ENCODE data around the gene SEL1L. TPM values are rescaled to one million over a fixed set of nuclear protein-coding genes. Genes with fewer than 3 reads are reported as not detected.

Gene SEL1L
- total and polyA plus RNA-seq, 2 of the 13 experiments (the other 11 are each of a cell fraction or from before 2014, with no cell fraction given), result 15.3 to 61.0 TPM

GRCh38 chr14:81509838-81510452 lies 23.7 kb downstream of the SEL1L start:
- H3K4me3 ChIP-seq (replicated peaks in 1 of 3; ENCODE audit: insufficient read depth in 1 of 3, low read depth in 2 of 3, low read length in 3 of 3), result no peak overlapping the region
- H3K9me3 ChIP-seq (ENCODE audit: low read length), result no peaks in the 10 kb centered on the region
- WGBS (ENCODE audit: low lambda C conversion rate), result 87% methylated on average over 6 of the region's 6 CpGs
- TF ChIP-seq TSC22D2 (CRISPR knock-in tag; IDR thresholded peaks at IDR 0.05; ENCODE audit: borderline replicate concordance) (no peak), CCDC6 (CRISPR knock-in tag; IDR thresholded peaks at IDR 0.05) (no peak), MYPOP (CRISPR knock-in tag; IDR thresholded peaks at IDR 0.05) (no peak), MXD1 (CRISPR knock-in tag; IDR thresholded peaks at IDR 0.05) (no peak), CC2D1A (CRISPR knock-in tag; IDR thresholded peaks at IDR 0.05) (no peak), ZBTB43 (CRISPR knock-in tag; conservative IDR thresholded peaks at IDR 0.05) (no peak), ELF4 (CRISPR knock-in tag; IDR thresholded peaks at IDR 0.05; ENCODE audit: borderline replicate concordance) (no peak), TRIM22 (IDR thresholded peaks at IDR 0.05) (no peak), ZNF678 (CRISPR knock-in tag; IDR thresholded peaks at IDR 0.05) (no peak), ZNF382 (CRISPR knock-in tag; IDR thresholded peaks at IDR 0.05; ENCODE audit: borderline replicate concordance) (no peak), ZMYM4 (CRISPR knock-in tag; IDR thresholded peaks at IDR 0.05) (no peak), ZNF703 (CRISPR knock-in tag; IDR thresholded peaks at IDR 0.05; ENCODE audit: borderline replicate concordance) (no peak), ATF1 (CRISPR knock-in tag; IDR thresholded peaks at IDR 0.05) (no peak)
- ChIA-PET CTCF (ENCODE audit: low intra/inter-chr PET ratio, low total read pairs) (no interaction called here), POLR2A (interaction anchor here (1.6 kb wide), 1 partner anchor 24 kb away, joined by 4 read pairs; the partner anchor contains the start of gene SEL1L)
- peaks cover 28% of the 10 kb centered on the region for H3K4me1 ChIP-seq (ENCODE audit: insufficient read depth, low read length)
- FAIRE-seq (no peak), DNase-seq (ENCODE audit: low spot score) (no peak), ATAC-seq (no peak)
- H3K36me3 ChIP-seq (replicated peaks in 1 of 2; ENCODE audit: control insufficient read depth in 1 of 2, insufficient read depth in 2 of 2, low read length in 2 of 2), result peaks cover 7 to 29% of the 10 kb centered on the region in 2 experiments; a peak in 4 of 5 replicates
- H4K20me1 ChIP-seq (ENCODE audit: insufficient read depth, low read length), result no peaks in the 10 kb centered on the region; the same call in 1 of the 2 replicates
- H3K27ac ChIP-seq (ENCODE audit: extremely low read length, insufficient read depth, low read length), result no peak overlapping the region
- H3K9ac ChIP-seq (ENCODE audit: insufficient read depth, low read depth, low read length), result no peak overlapping the region
- H3K79me2 ChIP-seq (ENCODE audit: insufficient read depth, low read length), result peaks cover 5% of the 10 kb centered on the region
- H3K27me3 ChIP-seq (ENCODE audit: control insufficient read depth in 1 of 2, insufficient read depth in 2 of 2, low read length in 2 of 2), result no peaks in the 10 kb centered on the region
- in situ Hi-C loops (cut with HindIII; ENCODE audit: extremely low pct_ligation_motif_present, low pct_unique_long_range_greater_than_20kb) (no loop called here), intact Hi-C loops (cut with micrococcal nuclease; ENCODE audit: unreplicated experiment) (no loop called here)
- no TSS peak for BruUV-seq (replicated peaks)
- no peak overlapping the region for H2AFZ ChIP-seq (ENCODE audit: low read length)
- no peak overlapping the region for H3K4me2 ChIP-seq (ENCODE audit: low read depth, low read length)
